ENCODE data around the gene SAG. TPM values are rescaled to one million over a fixed set of nuclear protein-coding genes. Genes with fewer than 3 reads are reported as not detected.

SAG gene
- total RNA-seq, 1 donor from 2014 or later: not detected

DNA sequence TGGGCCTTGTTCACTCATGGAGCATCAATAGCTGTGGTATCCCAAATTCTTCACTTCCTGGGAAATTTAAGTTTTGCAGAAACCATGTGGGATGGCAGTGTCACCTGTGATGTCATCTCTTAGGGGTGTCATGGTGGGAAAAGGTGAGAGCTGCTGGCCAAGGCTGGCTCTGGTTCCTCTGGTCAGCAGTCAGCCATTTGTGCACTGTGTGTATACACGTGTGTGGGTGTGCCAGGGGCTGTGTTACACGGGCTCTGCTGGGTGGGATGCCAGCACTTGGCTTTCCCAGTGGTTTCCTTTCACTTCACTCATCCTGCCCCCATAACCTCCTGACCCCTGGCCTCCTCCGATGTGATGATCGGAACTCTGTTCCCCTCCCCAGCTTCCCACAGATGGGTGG lies 21.3 kb downstream of the SAG start:
- intact Hi-C loops (cut with micrococcal nuclease): no loop called here

DNA sequence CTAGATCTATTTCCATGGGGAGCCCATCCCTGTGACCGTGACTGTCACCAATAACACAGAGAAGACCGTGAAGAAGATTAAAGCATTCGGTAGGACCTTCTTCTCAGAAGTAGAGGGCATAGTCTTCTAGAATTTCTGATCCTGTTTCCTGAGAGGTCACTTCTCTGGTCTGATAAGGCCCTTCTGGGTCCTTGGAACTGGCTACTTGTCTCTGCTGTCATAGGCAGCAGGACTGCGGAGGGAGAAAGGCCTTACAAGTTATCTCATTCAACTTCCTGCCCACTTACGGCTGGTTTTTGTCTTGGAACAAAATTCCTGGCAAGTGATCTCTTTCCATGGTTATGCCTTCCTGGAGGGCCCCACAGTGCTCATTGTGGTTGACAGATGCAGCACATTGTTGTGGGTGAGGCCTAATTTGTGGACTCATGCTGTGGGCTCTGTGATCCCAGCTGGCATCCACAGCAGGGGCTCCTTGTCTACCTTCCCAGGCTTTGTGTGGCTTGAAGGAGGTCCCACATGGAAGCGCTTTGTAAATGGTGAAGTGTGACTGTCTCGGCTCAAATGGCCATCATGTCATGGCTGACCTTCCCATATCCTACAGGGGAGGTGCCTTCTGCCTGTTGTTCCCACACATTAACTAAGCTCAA lies 22.0 kb downstream of the SAG start:
- intact Hi-C loops (cut with micrococcal nuclease): loop anchor here (2.0 to 10.0 kb wide), 3 partner anchors 252 to 725 kb away; partner anchors contain the start of gene INPP5D

DNA sequence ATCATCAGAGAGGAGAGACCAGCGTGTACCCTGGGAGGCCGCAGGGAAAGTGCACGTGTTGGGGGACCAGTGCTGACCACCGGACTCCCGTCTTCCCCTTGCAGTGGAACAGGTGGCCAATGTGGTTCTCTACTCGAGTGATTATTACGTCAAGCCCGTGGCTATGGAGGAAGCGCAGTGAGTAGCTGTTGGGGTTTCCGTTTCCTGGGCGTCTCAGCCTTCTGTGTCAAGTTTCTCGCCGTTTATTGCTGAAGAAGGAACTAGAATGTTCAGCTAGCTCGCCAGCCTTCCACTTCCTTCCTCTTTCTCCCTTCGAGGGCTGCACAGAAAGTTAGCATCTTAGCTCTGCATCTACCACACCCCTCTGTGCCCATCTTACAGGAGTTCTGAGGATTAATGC lies 23.9 kb downstream of the SAG start:
- intact Hi-C loops (cut with micrococcal nuclease): loop anchor here (1.0 to 10.0 kb wide), 6 partner anchors 22 to 727 kb away; partner anchors contain the start of genes ATG16L1 and INPP5D

DNA sequence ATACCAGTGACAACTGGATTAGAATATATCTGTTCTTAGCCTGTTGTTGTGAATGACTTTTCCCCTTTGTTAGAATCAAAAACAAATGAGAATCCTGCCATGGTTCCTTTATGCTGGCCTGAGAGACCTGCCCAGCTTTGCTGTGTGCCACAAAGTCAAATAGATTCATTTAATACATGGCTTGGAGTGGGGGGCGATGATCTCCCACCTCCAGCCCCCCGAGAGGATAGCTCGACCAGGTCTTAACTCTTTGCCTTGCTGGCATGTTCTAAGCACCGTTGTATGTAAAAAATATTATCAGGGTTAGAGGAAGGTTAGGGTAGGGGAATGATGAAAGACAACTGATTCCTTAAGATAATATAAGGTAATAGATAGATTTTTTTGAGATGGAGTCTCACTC lies 24.5 kb downstream of the SAG start:
- intact Hi-C loops (cut with micrococcal nuclease): loop anchor here (5.0 to 10.0 kb wide), 2 partner anchors 255 to 727 kb away; no protein-coding TSS in a partner anchor

DNA sequence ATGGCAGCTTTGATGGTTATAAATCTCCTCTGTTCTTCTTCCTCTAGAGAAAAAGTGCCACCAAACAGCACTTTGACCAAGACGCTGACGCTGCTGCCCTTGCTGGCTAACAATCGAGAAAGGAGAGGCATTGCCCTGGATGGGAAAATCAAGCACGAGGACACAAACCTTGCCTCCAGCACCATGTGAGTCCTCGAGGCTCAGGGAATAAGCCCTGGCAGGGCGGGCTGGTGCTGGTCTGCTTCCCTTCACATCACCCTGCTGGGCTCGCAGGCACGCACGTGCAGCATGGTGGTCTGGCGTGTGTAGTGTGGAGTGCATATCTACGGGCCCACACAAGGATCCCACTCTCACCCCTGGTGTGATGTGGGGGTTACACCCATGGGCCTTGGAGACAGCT lies 27.3 kb downstream of the SAG start:
- intact Hi-C loops (cut with micrococcal nuclease): loop anchor here (5.0 to 10.0 kb wide), 2 partner anchors 258 to 730 kb away; no protein-coding TSS in a partner anchor

DNA sequence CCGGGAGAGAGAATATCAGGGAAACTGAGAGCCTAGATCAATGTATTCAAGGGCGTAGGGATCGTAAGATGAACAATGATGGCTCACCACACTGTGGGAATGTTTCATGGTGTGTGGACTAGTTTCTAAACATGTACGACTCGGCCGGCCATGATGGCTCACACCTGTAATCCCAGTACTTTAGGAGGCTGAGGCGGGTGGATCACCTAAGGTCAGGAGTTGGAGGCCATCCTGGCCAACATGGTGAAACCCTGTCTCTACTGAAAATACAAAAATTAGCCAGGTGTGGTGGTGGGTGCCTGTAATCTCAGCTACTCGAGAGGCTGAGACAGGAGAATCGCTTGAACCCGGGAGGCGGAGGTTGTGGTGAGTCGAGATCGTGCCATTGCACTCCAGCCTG lies 28.5 kb downstream of the SAG start:
- intact Hi-C loops (cut with micrococcal nuclease): loop anchor here (10.0 kb wide), 1 partner anchor 731 kb away; no protein-coding TSS in a partner anchor

DNA sequence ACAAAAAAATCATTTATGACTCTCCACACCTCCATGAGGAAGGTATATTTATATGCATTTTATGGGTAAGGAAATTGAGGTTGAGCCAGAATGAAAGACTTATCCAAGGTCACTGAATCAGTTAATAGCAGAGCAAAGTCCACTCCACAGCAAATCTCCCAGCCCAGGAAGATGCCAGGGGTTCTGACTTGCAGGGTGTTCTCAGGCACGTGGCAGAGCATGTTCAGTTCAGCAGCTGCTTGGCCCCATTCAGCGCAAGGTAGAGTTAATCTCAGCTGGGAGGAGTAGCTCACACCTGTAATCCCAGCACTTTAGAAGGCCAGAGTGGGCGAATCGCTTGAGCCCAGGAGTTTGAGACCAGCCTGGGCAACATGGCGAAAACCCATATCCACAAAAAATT lies 28.9 kb downstream of the SAG start:
- intact Hi-C loops (cut with micrococcal nuclease): loop anchor here (10.0 kb wide), 1 partner anchor 732 kb away; no protein-coding TSS in a partner anchor

DNA sequence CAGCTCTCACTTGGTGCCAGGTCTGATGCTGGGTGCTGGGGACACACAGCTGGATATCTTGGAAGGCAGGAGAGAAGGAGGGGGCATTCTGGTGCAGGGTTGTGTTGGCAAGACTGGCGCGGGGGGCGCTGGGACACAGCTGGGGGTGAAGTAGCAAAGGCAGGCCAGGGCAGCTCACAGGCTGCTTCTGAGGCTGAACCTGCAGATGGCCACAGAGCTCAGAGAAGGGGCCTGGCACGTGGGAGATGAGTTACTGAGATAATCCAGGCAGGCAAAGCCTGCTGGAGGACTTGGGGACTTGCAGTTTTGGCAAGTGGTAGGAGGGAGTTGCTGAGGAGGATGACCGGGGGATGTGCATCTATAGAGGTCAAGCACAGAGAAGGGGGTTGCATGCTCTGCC lies 30.4 kb downstream of the SAG start:
- intact Hi-C loops (cut with micrococcal nuclease): loop anchor here (10.0 kb wide), 1 partner anchor 733 kb away; no protein-coding TSS in a partner anchor

DNA sequence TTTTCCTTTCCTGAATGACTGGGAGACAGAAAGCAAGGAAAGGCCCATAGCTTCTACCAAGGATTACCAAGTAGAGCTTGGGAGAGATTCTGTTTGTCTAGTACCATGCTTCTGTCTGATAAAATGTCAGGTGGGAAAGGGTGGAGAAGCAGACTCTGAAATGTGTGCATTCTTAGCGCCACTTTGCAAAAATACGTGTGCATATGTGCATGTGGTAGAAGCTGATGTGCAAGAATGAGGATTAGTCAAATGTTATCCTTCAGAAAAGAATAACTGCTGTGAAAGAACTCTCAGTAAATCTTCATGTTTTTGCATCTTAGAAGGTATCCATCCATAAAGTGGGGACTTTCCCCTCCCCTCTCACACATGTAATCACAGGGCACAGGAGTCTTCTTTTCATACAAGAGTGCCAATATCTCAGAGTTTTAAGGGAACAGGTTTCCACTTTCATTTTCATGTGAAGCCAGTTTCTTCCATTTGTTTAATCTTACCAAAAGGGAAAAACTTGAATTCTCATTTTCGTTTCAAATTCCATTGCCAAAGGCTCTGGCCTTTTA lies 31.3 kb downstream of the SAG start:
- intact Hi-C loops (cut with micrococcal nuclease): loop anchor here (10.0 kb wide), 1 partner anchor 734 kb away; no protein-coding TSS in a partner anchor

DNA sequence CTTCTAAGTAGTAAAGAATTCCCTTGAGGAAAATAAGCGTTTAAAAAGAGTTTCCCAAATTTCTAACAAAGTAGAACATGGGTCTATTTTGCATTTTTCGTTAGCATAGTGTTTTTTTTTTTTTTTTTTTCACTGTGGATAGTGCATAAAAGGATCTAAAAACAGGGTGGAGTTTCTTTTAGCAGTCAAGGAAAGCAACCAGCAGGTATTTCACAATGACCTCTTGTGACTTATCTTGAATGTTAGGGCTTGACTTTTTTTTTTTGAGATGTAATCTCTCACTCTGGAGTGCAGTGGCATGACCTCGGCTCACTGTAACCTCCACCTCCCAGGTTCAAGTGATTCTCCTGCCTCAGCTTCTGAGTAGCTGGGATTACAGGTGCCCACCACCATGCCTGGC lies 31.8 kb downstream of the SAG start:
- intact Hi-C loops (cut with micrococcal nuclease): loop anchor here (10.0 kb wide), 1 partner anchor 735 kb away; no protein-coding TSS in a partner anchor

DNA sequence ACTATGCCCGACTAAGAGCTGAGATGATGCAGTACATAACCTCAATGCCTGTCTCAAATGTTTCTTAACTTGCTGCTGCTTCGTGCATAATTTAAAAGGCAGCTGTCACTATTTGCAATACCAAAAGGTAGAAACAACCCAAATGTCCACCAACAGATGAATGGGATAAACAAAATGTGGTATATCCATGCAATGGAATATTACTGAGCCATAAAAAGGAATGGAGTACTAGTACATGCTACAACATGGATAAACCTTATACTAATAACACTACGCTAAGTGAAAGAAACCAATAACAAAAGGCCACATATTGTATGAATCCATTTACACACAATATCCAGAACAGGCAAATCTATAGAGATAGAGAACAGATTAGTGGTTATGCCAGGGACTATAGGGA lies 33.7 kb downstream of the SAG start:
- intact Hi-C loops (cut with micrococcal nuclease): no loop called here

DNA sequence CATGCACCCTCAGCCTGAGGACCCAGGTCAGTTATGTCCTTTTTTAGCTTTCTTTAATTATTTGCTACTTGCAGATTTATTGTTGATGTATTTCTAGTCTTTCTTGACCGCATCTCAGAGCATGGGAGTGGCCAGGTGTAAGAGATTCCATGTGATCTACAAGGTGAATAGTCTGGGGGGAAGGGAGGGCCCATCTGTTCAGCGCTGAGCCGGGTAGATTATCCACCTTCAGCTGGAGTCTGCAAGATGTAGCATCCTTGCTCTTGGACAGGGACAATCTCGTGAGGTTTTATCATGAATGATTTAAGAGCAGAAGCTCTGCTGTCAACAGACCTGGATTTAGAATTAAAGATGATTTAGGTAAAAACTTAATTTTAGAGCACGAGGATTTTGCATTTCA lies 34.7 kb downstream of the SAG start:
- intact Hi-C loops (cut with micrococcal nuclease): no loop called here

DNA sequence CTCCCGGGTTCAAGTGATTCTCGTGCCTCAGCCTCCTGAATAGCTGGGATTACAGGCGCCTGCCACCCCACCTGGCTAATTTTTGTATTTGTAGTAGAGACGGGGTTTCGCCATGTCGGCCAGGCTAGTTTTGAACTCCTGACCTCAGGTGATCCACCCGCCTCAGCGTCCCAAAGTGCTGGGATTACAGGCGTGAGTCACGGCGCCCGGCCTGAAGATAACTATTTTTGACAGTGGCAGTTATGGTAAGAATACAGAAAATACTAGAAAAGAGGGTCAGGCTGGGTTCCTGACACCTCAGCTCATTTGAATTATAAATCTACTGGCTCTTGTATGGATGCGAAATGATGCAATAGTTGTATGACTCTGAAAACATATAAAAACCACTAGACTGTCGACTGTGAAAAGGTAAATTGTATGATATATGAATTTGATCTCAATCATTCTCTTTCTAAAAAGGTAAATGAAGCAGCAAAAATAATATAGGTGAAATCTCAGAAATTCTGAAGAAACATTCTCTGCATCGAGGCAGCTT lies 35.6 kb downstream of the SAG start:
- intact Hi-C loops (cut with micrococcal nuclease): no loop called here

DNA sequence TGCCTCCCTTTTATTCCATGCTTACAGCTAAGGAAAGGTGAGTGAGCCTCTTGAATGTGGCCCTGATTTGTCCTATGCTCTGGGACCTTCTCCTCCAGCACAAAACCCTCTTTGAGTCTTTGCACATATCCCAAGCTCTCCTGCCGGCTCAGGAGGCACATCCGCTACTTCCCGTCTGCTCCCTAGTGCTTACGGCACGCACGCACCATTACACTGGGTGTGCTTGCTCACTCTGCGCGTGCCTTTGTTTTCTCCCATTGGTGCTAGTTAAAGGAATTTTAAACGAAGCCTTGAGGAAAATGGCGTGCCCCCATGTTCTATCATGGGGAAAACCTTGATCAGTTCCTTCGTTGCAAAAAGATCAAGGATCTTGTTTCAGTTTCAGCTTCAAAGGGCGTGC lies 38.8 kb downstream of the SAG start:
- intact Hi-C loops (cut with micrococcal nuclease): no loop called here

DNA sequence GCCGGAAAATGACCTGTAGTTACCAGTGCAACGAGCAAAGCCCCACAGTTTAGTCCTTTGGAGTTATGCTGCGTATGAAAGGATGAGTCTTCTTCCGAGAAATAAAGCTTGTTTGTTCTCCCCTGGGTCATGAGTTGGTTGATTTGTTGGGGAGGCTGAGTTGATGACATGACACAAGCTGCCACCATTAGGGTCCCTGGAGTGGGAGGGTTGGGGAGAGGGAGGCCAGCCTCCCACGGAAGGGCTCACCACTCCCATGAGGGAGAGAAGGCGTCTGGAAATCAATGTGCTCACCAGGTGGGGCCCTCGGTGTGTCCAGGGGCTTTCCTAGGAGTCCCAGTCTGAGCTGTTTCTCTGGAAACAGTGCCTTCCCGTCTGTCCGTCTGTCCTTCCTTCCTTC lies 39.3 kb downstream of the SAG start:
- intact Hi-C loops (cut with micrococcal nuclease): no loop called here

DNA sequence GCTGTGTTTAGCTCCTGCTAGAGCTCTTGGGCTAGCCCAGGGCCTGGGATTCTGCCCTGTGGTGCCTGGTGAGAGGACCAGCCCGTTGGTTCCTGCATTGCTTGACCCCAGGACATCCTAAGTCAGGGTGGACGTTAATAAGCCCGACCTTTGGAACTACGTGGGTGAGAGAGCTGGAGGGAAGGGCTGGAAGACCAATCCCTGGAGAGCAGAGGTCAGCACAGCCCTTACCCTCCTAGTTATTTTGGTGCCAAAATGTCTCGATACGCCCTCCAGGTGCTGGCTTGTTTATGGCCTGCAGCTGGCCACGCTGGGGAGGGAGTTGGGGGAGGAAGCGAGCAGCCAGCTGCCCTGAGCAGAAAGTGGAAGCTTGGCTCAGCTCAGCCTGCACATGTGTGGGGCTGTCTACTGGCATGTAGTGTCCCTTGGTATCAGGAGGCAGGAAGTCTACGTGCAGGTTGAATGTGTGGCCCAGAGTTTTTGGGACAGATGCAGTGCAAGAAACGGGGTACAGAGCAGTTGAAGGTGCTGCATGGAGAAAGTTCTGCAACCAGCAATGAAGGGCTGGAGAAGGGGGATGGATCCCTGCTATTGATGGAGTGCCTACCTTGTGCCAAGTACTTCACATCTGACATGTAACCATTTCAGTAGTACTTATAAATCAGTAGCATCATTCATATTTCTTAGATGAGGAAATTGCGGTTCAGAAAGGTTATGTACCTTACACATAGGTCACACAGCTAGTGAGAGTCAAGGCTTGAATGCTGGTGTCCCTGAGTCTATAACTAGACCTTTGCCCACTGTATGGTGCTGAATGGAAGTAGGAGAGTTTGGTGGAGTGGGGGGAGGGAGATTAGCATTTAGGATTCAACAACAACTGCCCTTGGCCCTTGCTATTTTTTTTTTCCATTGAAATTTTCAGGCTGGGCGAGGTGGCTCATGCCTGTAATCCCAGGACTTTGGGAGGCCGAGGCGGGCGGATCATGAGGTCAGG lies 41.7 kb downstream of the SAG start:
- intact Hi-C loops (cut with micrococcal nuclease): no loop called here

DNA sequence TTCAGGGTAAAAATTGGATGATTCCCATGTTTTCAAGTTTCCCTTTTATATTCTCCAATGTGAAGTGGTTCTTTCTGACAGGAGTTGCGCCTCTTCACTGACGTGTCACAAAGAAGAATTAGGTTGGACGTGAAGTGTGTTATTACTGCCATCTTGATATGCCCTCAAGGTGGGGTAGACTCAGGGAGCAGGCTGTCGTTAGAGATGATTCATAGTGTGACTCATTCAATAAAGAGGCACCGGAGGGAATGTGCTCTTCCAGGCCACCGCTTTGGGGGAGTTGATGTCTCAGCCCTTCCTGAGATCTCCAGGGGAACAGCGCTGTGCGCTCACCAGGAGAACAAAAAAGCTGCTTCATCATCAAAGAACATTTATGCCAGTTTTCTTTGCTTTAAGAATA lies 43.1 kb downstream of the SAG start:
- intact Hi-C loops (cut with micrococcal nuclease): loop anchor here (1.0 to 10.0 kb wide), 2 partner anchors 93 to 796 kb away; partner anchors contain the start of genes EIF4E2 and TIGD1

DNA sequence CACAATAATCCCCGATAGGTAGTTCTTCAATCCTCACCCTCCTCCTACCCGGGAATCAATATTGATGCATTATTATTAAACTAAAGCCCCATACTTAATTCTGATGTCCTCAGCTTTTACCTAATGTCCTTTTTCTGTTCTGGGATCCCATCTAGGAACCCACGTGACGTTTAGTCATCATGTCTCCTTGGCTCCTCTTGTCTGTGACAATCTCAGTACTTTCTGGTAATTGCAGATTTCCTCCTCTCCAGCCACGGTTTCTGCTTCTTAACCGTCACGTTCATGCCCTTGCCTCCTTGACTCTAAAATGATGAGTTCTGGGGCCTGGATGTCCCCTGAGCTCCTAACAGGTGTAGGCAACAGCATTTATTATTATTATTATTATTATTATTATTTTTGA lies 43.8 kb downstream of the SAG start:
- intact Hi-C loops (cut with micrococcal nuclease): loop anchor here (10.0 kb wide), 1 partner anchor 797 kb away; the partner anchor contains the start of genes EIF4E2 and TIGD1

DNA sequence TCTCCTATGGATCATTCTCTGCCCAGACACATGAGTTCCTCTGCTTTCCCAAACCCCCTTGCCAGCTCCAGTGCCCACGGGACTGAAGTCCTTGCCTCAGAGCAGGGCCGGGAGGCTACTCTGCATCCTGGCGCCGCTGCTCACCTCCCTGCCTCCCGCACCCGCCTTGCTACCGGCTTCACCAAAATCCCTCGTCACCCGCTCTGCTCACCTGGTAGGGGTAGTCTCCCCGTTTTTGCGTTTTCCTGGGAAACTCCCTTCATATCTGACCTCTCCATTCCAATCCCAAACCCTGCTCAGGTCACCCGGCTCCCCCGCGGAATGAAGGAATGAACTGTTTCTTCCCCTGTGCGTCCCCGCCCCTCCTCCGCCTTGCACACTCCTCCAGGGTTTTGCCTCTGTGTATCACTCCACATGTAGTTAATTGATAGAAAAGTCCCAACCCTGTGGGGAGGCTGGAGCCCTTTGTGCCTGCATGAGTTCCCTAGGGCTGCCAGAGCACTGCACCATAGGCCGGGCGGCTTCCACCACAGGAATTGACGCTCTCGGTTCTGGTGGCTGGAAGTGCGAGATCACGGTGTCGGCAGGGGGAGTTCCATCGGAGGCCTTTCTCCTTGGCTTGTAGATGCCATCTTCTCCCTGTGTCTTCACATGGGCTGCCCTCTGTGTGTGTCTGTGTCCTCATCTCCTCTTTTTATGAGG lies 44.7 kb downstream of the SAG start:
- intact Hi-C loops (cut with micrococcal nuclease): loop anchor here (2.0 to 10.0 kb wide), 2 partner anchors 745 to 797 kb away; partner anchors contain the start of genes EIF4E2 and TIGD1

DNA sequence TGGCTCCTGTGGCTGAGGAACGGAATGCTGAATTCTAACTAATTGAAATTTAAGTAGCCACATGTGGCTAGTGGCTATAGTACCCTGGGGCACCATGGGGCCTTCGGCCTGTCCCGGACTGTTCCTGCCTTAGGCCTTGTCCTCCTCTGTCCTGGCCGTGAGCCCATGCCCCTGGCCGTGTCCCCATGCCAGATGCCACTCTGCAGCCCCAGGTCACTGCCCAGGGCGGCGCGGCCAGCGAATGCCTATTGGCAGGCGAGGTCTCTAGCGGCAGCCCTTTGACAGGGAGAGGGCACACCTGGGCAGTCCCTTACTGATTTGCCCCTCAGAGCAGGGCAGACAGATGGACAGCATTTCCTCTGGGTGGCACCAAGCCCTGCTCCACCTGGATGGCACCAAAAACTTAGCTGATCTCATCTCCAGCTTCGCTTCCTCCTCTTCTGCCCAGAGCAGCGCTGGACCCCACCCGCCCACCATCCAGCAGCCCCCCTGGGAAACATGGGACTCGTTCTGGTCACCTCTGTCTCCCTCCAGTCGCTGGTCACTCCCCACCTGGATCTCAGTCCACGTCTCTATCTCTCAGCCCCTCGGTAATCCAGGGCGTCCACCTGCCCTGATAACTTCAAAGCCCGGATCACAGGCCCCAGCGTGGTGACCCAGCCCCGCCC lies 45.6 kb downstream of the SAG start:
- intact Hi-C loops (cut with micrococcal nuclease): loop anchor here (1.0 to 10.0 kb wide), 3 partner anchors 22 to 798 kb away; partner anchors contain the start of genes EIF4E2 and TIGD1
